ENCODE results near the gene HSD17B10. TPM values are rescaled to one million over a fixed set of nuclear protein-coding genes. Genes with fewer than 3 reads are reported as not detected.

The HSD17B10 gene
- 112 and 119 TPM in 2 replicates for total RNA-seq (2021)
- long read RNA-seq, transcript HSD17B10-201 (6 exons, 960 nt), result major isoform, 79 of 87 reads
- long read RNA-seq, partial matches to known transcripts, result 3 of 87 reads
- long read RNA-seq, other reads (novel, unspliced or antisense), result 2 of 87 reads

- DNase-seq, result peak; percentile 90
- Histone ChIP-seq H2BK120ac (ENCODE audit: low read depth, low read length, poor library complexity, severe bottlenecking) (no peak within 1 kb of the TSS), H4K91ac (ENCODE audit: insufficient read length, low read depth, low read length) (no peak within 1 kb of the TSS), H2AFZ (ENCODE audit: low read length) (no peak within 1 kb of the TSS), H3K79me2 (ENCODE audit: insufficient read depth, low read length) (no peaks in the 10 kb centered on the region; the same call in 1 of the 2 replicates), H3K4me1 (ENCODE audit: insufficient read depth, low read length) (no peaks in the 10 kb centered on the region), H3K27me3 (ENCODE audit: insufficient read depth, low read length) (no peaks in the 10 kb centered on the region), H3K56ac (ENCODE audit: insufficient read length, low read depth, low read length) (no peak within 1 kb of the TSS), H3K27ac (ENCODE audit: insufficient read length, low read depth, low read length) (no peak within 1 kb of the TSS), H3T11ph (ENCODE audit: low read length) (no peak within 1 kb of the TSS), H3K9ac (ENCODE audit: extremely low read depth, insufficient read length, low read length) (peak within 1 kb of the TSS; percentile 82), H2BK12ac (ENCODE audit: insufficient read length, low read depth, low read length) (no peak within 1 kb of the TSS), H2BK15ac (ENCODE audit: low read depth, low read length) (no peak within 1 kb of the TSS), H3K4ac (ENCODE audit: low read depth, low read length) (no peak within 1 kb of the TSS), H3K23me2 (ENCODE audit: insufficient read length, low read depth, low read length, poor library complexity, severe bottlenecking) (peaks cover 10% of the 10 kb centered on the region), H2BK20ac (ENCODE audit: low read depth, low read length, poor library complexity, severe bottlenecking) (no peak within 1 kb of the TSS), H3K23ac (ENCODE audit: insufficient read length, low read depth, low read length) (no peak within 1 kb of the TSS), H2AK5ac (ENCODE audit: insufficient read length, low read length) (no peak within 1 kb of the TSS), H4K20me1 (ENCODE audit: control insufficient read depth, insufficient read depth, insufficient read length) (no peaks in the 10 kb centered on the region), H3K79me1 (ENCODE audit: insufficient read depth, low read depth, low read length, poor library complexity, severe bottlenecking) (no peaks in the 10 kb centered on the region), H3K9me3 (ENCODE audit: control insufficient read depth, low read depth, low read length) (peaks cover 36% of the 10 kb centered on the region), H3K18ac (ENCODE audit: insufficient read length, low read depth, low read length) (no peak within 1 kb of the TSS), H3K14ac (ENCODE audit: insufficient read depth, low read length) (peak within 1 kb of the TSS; percentile 63; the same call in 1 of the 2 replicates), H4K5ac (ENCODE audit: insufficient read length, low read depth, low read length) (no peak within 1 kb of the TSS), H4K8ac (replicated peaks; ENCODE audit: insufficient read length, low read depth, low read length) (peak within 1 kb of the TSS; percentile 18), H2BK5ac (ENCODE audit: insufficient read length, low read length) (no peak within 1 kb of the TSS), H3K4me2 (ENCODE audit: insufficient read depth, insufficient read length, low read length) (peak within 1 kb of the TSS; percentile 91)
- peaks cover 13 to 34% (median 20%) of the 10 kb centered on the region in 3 experiments for H3K36me3 Mint-ChIP-seq (ENCODE audit: insufficient read depth in 1 of 3, low read depth in 3 of 3)
- peak within 1 kb of the TSS; percentile 95 to 98 for H3K4me3 Mint-ChIP-seq
- no peak for TF ChIP-seq CTCF (conservative IDR thresholded peaks at IDR 0.05)
- peaks cover 12% of the 10 kb centered on the region for H3K27me3 Mint-ChIP-seq (ENCODE audit: low read depth)
- peaks cover 77 to 82% of the 10 kb centered on the region in 2 experiments for H3K9me3 Mint-ChIP-seq
- peaks cover 3 to 7% of the 10 kb centered on the region in 2 experiments; a peak in 3 of 4 replicates for H3K4me1 Mint-ChIP-seq
- H3K27ac Mint-ChIP-seq, result peak within 1 kb of the TSS; percentile 73 to 90 (median 80); a peak in 5 of 7 replicates
- no CpG with 5 or more reads among the region's 61 CpGs for WGBS (ENCODE audit: extremely low coverage, insufficient read length, low lambda C conversion rate)
Measured at GRCh38 chrX:53433651-53434639, at the start of gene HSD17B10. Gene HSD17B10, minus strand, starts transcription at chrX:53434370. Its CDS starts 25 bp downstream, at chrX:53434345.

Data from H9 (cell line).